Panc1 (cell line): ENCODE measurements around the gene SOX5. TPM values are rescaled to one million over a fixed set of nuclear protein-coding genes. Genes with fewer than 3 reads are reported as not detected.

ENCODE experiments used
- ATAC-seq: fragments of 200-7000 bp; cut with Tn5 transposase; 2 replicates; pipeline ENCODE4 v1.9.1; 2020; ENCODE audit warnings: mild to moderate bottlenecking, moderate library complexity
- BruUV-seq: library from RNA; stranded (reverse); fragments of 400-500 nt; replicated peaks from 2 replicates; lab custom pipeline; 2021; lab: Mats Ljungman, UMichigan
- CTCF ChIA-PET: fragments of 300-600 bp; sonication (Branson Sonifier 250); formaldehyde crosslinking; loops from one replicate; lab custom pipeline; 2022; ENCODE audit warnings: antibody characterized with exemption; lab: Charles Lee
- POLR2A ChIA-PET: fragments of 300-600 bp; sonication (Branson Sonifier 250); formaldehyde crosslinking; loops from one replicate; lab custom pipeline; 2022; ENCODE audit warnings: antibody characterized with exemption; lab: Charles Lee
- DNase-seq: peaks from one replicate; pipeline ENCODE4 v3.0.0-alpha.2; 2010; ENCODE audit warnings: low read depth, low spot score
- H3K27ac ChIP-seq: 2 replicates; pipeline ENCODE4 v1.5.1; 2011; ENCODE audit warnings: mild to moderate bottlenecking, low read length, inconsistent platforms
- H3K27me3 ChIP-seq: fragments of 200-500 bp; sonication (Bioruptor generic); 2 replicates; pipeline ENCODE4 v1.6.0; 2014; ENCODE audit warnings: low read length, inconsistent platforms; ENCODE audit not compliant: control insufficient read depth, insufficient read depth
- H3K36me3 ChIP-seq: fragments of 200-500 bp; sonication (Bioruptor generic); 2 replicates; pipeline ENCODE4 v1.5.1; 2014; ENCODE audit warnings: inconsistent platforms, mild to moderate bottlenecking, low read length, moderate library complexity; ENCODE audit not compliant: control insufficient read depth, insufficient read depth
- H3K4me1 ChIP-seq: 2 replicates; pipeline ENCODE4 v1.5.1; 2011; ENCODE audit warnings: inconsistent platforms, mild to moderate bottlenecking, low read length, moderate library complexity; ENCODE audit not compliant: control insufficient read depth, insufficient read depth
- H3K4me3 ChIP-seq, 2 experiments: 2 replicates each; pipeline ENCODE4 v1.5.1; 2011 to 2012; ENCODE audit warnings: low read depth in 2 of 2, low read length in 2 of 2, mild to moderate bottlenecking in 2 of 2, inconsistent platforms in 1 of 2, moderate library complexity in 1 of 2
- H3K9me3 ChIP-seq: fragments of 200-500 bp; sonication (Bioruptor generic); 2 replicates; pipeline ENCODE4 v1.5.1; 2014; ENCODE audit warnings: low read depth, mild to moderate bottlenecking, inconsistent platforms, low read length, moderate library complexity; ENCODE audit not compliant: control insufficient read depth, insufficient read depth
- CTCF ChIP-seq: fragments of 450-650 bp; IDR thresholded peaks from 2 replicates; pipeline ENCODE4 v1.5.1; 2017; ENCODE audit warnings: mild to moderate bottlenecking
- POLR2AphosphoS5 ChIP-seq: IDR thresholded peaks from 2 replicates; pipeline ENCODE4 v1.6.1; 2012; ENCODE audit warnings: mild to moderate bottlenecking, low read depth, low read length, moderate library complexity
- REST ChIP-seq, 2 experiments: IDR thresholded peaks; 2 replicates each; pipeline ENCODE4 v1.6.1; 2011 to 2012; ENCODE audit warnings: low read depth in 2 of 2, control low read depth in 1 of 2, low read length in 1 of 2, mild to moderate bottlenecking in 1 of 2, moderate library complexity in 1 of 2; ENCODE audit not compliant: insufficient read depth in 1 of 2
- SIN3A ChIP-seq: IDR thresholded peaks from 2 replicates; pipeline ENCODE4 v1.6.1; 2012; ENCODE audit warnings: low read depth, mild to moderate bottlenecking, low read length, moderate library complexity, borderline replicate concordance; ENCODE audit not compliant: insufficient read depth
- TCF7L2 ChIP-seq: IDR thresholded peaks from 2 replicates; pipeline ENCODE4 v1.6.1; 2011; ENCODE audit warnings: mild to moderate bottlenecking, low read depth, low read length, inconsistent platforms
- in situ Hi-C: cut with HindIII; loops from 2 replicates; pipeline ENCODE4 v1.10.0; 2016; ENCODE audit warnings: low sequenced_read_pairs, low pct_unique_long_range_greater_than_20kb
- intact Hi-C: fragments of 100-400 bp; cut with micrococcal nuclease; formaldehyde crosslinking; loops from one replicate; pipeline ENCODE4 v1.10.0; 2022; ENCODE audit not compliant: unreplicated experiment
- total RNA-seq: library from RNA; stranded (reverse); gene quantifications from one replicate; pipeline ENCODE4 v1.2.1, GENCODE V29; 2021; ENCODE audit not compliant: unreplicated experiment

SOX5 gene
- total RNA-seq, 1 experiment from 2014 or later, result 0.23 TPM

GRCh38 chr12:23810329-23810902 lies 139.1 kb downstream of the SOX5 start:
- no TSS peak for BruUV-seq
- H3K27ac ChIP-seq, result no peak overlapping the region
- no peaks in the 10 kb centered on the region for H3K9me3 ChIP-seq
- ChIA-PET CTCF (no interaction called here), POLR2A (no interaction called here)
- H3K4me3 ChIP-seq, result no peak overlapping the region
- H3K27me3 ChIP-seq, result no peaks in the 10 kb centered on the region
- no peaks in the 10 kb centered on the region for H3K4me1 ChIP-seq
- no peak for DNase-seq
- TF ChIP-seq SIN3A (no peak), REST (IDR thresholded peaks at IDR 0.05; ENCODE audit: insufficient read depth in 1 of 2, low read depth in 2 of 2, low read length in 1 of 2) (no peak), POLR2AphosphoS5 (no peak), CTCF (no peak), TCF7L2 (no peak)
- intact Hi-C loops, result no loop called here
- ATAC-seq, result no peak
- in situ Hi-C loops, result no loop called here
- no peaks in the 10 kb centered on the region for H3K36me3 ChIP-seq

- POLR2A ChIA-PET, result no interaction called here
- no TSS peak for BruUV-seq
These were observed 145.9 kb downstream of the SOX5 start for GRCh38 chr12:23803540-23803939.

More at GRCh38 chr12:23803540-23803939, 145.9 kb downstream of the SOX5 start:
- H3K27me3 ChIP-seq, result no peaks in the 10 kb centered on the region
- H3K4me3 ChIP-seq, result no peak overlapping the region
- in situ Hi-C loops, result no loop called here
- H3K9me3 ChIP-seq, result no peaks in the 10 kb centered on the region
- ATAC-seq (no peak), DNase-seq (no peak)
- intact Hi-C loops, result no loop called here
- H3K36me3 ChIP-seq, result no peaks in the 10 kb centered on the region
- CTCF ChIA-PET, result no interaction called here
- H3K4me1 ChIP-seq, result no peaks in the 10 kb centered on the region
- TF ChIP-seq SIN3A (no peak), REST (IDR thresholded peaks at IDR 0.05; ENCODE audit: insufficient read depth in 1 of 2, low read depth in 2 of 2, low read length in 1 of 2) (no peak), TCF7L2 (no peak)
- no peak overlapping the region for H3K27ac ChIP-seq
